ENCODE measurements around the gene ARFGAP3. TPM values are rescaled to one million over a fixed set of nuclear protein-coding genes. Genes with fewer than 3 reads are reported as not detected.

The ARFGAP3 gene, protein sequence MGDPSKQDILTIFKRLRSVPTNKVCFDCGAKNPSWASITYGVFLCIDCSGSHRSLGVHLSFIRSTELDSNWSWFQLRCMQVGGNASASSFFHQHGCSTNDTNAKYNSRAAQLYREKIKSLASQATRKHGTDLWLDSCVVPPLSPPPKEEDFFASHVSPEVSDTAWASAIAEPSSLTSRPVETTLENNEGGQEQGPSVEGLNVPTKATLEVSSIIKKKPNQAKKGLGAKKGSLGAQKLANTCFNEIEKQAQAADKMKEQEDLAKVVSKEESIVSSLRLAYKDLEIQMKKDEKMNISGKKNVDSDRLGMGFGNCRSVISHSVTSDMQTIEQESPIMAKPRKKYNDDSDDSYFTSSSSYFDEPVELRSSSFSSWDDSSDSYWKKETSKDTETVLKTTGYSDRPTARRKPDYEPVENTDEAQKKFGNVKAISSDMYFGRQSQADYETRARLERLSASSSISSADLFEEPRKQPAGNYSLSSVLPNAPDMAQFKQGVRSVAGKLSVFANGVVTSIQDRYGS
- total RNA-seq: 10 to 100 TPM; 22.5 to 23.0 TPM

DNA sequence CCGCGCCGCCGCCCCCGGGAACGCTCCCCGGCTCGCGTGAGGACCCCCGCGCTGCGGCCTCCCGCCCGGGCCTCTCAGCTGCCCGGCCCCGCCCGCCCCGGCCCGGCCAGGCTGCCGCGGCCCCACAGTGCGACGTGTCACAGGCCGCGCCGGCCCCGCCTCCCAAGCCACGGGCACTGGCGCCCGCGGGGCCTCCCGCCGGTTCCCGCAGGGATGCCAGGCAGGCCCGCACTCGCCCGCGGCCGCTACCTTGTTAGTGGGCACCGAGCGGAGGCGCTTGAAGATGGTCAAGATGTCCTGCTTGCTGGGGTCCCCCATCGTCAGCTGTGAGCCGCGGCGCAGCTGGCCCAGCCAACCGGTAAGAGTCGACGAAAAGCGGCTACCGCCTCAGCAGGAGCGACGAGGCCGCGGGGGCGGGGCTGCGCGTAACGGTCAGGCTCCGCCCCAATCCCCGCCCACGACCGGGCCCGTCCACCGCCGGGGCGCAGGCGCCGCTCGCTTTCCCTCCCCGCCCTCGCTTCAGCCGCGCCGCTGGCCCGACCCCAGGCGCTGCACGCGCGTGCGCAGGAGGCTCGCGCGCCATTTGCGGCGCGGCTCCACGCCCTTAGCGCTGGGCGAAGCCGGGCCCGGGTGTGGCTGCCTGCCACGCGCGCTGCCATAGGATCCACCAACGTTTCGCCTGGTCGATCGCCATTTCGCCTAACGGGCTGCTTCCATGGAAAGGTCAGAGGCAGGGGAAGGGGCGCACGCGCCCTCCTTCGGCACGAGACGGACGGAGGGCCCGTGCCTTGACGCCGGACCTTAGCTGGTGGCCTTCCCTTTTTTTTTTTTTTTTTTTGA is at the start of gene ARFGAP3:
Gene ARFGAP3, minus strand, starts transcription at position 409 of the 840 bp plus-strand sequence. Its CDS starts 91 bp downstream, at position 318.
- intact Hi-C loops (cut with DNase I, micrococcal nuclease): loop anchor here in 1 of 2 experiments (1.0 to 5.0 kb wide), 10 partner anchors 145 to 1905 kb away; partner anchors contain the start of genes CYB5R3, MCAT, PACSIN2 and POLDIP3
- peak; percentile 91 for ATAC-seq
- Mint-ChIP-seq H3K4me3 (peak within 1 kb of the TSS; percentile 83), H3K27me3 (peaks cover 6% of the 10 kb centered on the region), H3K4me1 (peaks cover 11% of the 10 kb centered on the region), H3K9me3 (ENCODE audit: low read depth) (peaks cover 3% of the 10 kb centered on the region), H3K27ac (peak within 1 kb of the TSS; percentile 85), H3K36me3 (ENCODE audit: low read depth) (peaks cover 6% of the 10 kb centered on the region)
- CTCF ChIA-PET: interaction anchor here (0.5 to 1.9 kb wide), 6 partner anchors 8 to 176 kb away, joined by 3 to 5 read pairs (median 4); no protein-coding TSS in a partner anchor
- POLR2A ChIA-PET: interaction anchor here (0.6 to 1.5 kb wide), 4 partner anchors 206 to 242 kb away, joined by 3 to 10 read pairs (median 4); partner anchors contain the start of gene POLDIP3
- peak; percentile 98 for DNase-seq

DNA sequence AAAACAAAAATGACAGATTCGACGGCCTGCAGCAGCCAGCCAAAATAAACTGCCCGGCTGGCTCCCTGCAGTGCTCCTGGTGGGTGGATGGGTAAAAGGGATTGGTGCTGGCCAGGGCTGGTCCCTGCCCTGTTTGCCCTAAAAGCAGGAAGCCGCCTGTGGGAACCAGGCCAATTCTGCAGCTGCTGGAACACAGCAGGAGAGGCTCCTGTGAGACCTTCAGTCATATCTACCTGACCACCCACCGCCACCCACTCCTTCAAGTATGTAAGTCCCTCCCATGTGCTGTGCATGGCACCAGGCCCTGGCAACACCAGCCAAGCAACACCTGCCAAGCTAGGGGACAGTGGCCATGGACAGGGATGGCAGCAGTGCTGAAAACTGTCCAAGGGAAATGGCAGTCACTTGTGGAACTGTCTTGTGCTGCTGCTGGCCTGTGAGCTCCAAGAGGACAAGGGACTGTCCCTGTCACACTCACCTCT is 48.7 kb upstream of the ARFGAP3 start:
- Mint-ChIP-seq H3K9me3 (ENCODE audit: low read depth) (no peaks in the 10 kb centered on the region), H3K36me3 (ENCODE audit: low read depth) (peaks cover 5% of the 10 kb centered on the region), H3K4me1 (no peaks in the 10 kb centered on the region), H3K27ac (no peak overlapping the region), H3K27me3 (no peaks in the 10 kb centered on the region), H3K4me3 (no peak overlapping the region)
- DNase-seq: no peak
- POLR2A ChIA-PET: no interaction called here
- CTCF ChIA-PET: no interaction called here
- ATAC-seq: no peak
- intact Hi-C loops (cut with DNase I, micrococcal nuclease): no loop called here

DNA sequence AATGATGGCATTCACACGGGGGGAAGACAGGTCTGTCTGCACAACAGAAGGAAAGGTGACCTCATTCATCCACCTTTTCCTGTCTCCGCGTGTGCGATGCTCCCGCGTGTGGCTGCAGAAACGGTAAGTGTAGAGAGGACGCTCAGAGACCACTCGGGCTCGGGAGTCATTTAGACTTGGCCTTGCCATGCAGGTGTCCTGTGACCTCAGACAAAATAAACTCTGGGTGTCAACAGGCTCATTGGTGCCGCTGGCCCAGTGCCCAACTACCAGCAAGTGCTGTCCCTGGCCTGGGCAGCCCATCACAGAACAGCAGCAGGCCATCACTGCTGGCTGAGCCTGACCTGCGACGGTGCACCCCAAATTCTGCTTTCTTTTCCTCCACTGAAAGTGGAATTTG is 48.1 kb upstream of the ARFGAP3 start:
- Mint-ChIP-seq H3K9me3 (ENCODE audit: low read depth) (no peaks in the 10 kb centered on the region), H3K4me3 (no peak overlapping the region), H3K36me3 (ENCODE audit: low read depth) (peaks cover 5% of the 10 kb centered on the region), H3K27me3 (no peaks in the 10 kb centered on the region), H3K4me1 (no peaks in the 10 kb centered on the region), H3K27ac (no peak overlapping the region)
- DNase-seq: no peak
- ATAC-seq: no peak
- intact Hi-C loops (cut with DNase I, micrococcal nuclease): no loop called here
- POLR2A ChIA-PET: no interaction called here
- CTCF ChIA-PET: no interaction called here

DNA sequence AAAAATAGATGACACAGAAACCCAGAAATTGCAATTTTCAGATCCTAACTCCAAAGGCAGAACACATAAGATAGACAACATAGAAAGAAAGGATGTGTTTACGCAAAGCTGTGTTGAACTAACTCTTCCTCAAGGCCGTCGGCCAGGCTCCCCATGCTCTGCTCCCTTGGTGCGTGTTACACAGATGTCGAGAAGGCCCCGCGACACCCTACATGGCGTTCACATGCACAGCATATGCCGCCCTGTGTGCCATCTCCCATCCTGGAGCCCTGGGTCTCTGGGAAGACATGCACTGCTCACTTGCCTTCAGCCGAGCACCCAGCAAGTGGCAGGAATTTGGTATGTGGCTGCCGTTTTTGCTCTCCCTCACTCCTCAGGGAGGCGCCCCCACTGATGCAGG is 47.0 kb upstream of the ARFGAP3 start:
- peaks cover 5% of the 10 kb centered on the region for H3K36me3 Mint-ChIP-seq (ENCODE audit: low read depth)
- no peaks in the 10 kb centered on the region for H3K27me3 Mint-ChIP-seq
- no peaks in the 10 kb centered on the region for H3K9me3 Mint-ChIP-seq (ENCODE audit: low read depth)
- ATAC-seq (no peak), DNase-seq (no peak)
- H3K4me1 Mint-ChIP-seq: no peaks in the 10 kb centered on the region
- ChIA-PET CTCF (interaction anchor here (0.6 to 1.2 kb wide), 6 partner anchors 9 to 296 kb away, joined by 3 to 7 read pairs (median 4); no protein-coding TSS in a partner anchor), POLR2A (no interaction called here)
- intact Hi-C loops (cut with DNase I, micrococcal nuclease): no loop called here
- H3K4me3 Mint-ChIP-seq: no peak overlapping the region
- H3K27ac Mint-ChIP-seq: no peak overlapping the region

DNA sequence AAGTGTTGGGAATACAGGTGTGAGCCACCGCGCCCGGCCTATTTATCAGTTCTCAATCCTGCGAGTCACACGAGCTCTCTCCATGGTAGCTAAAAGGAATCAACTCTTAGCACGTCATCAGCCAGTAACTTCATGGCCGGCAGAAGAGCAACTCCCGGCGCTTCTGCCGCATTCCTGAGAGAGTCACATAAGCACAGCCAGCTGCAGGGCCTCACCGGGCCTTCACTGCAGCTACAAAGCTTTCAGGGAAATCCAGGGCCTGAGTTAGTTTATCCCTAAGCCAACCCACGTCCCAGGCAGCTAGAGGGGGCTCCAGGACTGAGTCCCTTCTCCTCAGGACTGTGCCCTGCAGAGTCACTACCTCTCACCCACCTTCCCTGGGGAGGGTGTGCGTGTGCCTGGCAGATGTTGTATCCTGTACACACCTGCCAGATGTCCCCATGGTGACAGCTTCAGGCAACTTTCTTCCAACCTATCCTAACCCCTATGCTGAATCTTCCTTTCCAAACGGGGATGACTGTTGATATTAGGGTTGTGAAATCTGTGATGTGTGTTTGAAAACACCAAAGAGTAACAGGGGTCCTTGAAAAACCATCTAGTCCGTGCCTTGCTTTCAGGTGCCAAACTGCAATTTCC is 45.9 kb upstream of the ARFGAP3 start:
- POLR2A ChIA-PET: interaction anchor here (0.6 kb wide), 1 partner anchor 365 kb away, joined by 3 read pairs; no protein-coding TSS in a partner anchor
- H3K9me3 Mint-ChIP-seq (ENCODE audit: low read depth): no peaks in the 10 kb centered on the region
- H3K4me1 Mint-ChIP-seq: no peaks in the 10 kb centered on the region
- intact Hi-C loops (cut with DNase I, micrococcal nuclease): no loop called here
- CTCF ChIA-PET: interaction anchor here (0.6 to 1.2 kb wide), 6 partner anchors 10 to 298 kb away, joined by 3 to 7 read pairs (median 4); no protein-coding TSS in a partner anchor
- DNase-seq: no peak
- H3K4me3 Mint-ChIP-seq: no peak overlapping the region
- no peak overlapping the region for H3K27ac Mint-ChIP-seq
- no peak for ATAC-seq
- H3K36me3 Mint-ChIP-seq (ENCODE audit: low read depth): peaks cover 5% of the 10 kb centered on the region
- no peaks in the 10 kb centered on the region for H3K27me3 Mint-ChIP-seq

DNA sequence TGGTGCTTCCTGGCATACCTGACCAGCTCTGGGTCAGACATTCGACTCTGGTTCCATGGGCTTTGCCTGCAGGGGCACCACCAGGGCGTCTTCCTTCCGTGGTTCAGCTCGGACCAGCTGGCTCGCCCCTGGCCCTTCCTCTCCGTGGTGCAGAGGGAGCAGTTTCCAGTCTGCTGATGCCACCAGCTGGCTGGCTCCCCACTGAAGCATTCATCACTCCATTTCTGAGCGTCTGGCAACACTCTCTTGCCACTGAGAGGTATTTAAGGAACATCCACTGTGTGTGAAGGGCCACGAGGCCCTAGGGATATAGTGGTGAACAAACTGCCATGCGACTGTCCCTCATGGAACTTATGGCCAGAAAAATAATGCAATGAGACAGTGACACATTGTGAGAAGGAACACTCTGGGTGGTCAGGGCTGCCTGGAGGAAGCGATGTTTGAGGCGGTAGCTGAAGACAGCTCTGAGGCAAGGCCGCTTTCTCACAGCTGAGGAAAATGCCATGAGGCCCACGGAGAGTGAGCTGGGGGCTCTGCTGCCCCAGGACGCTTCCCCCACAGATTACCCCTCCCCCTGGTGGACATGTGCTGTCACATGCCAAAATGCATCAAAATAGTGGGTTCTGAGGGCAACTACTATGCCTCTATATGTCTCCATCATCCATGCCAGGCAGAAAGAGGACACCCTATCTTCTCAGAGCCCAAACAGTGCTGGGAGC is 44.9 kb upstream of the ARFGAP3 start:
- H3K27ac Mint-ChIP-seq: no peak overlapping the region
- H3K4me3 Mint-ChIP-seq: no peak overlapping the region
- POLR2A ChIA-PET: no interaction called here
- peaks cover 5% of the 10 kb centered on the region for H3K4me1 Mint-ChIP-seq
- no peaks in the 10 kb centered on the region for H3K27me3 Mint-ChIP-seq
- no peaks in the 10 kb centered on the region for H3K9me3 Mint-ChIP-seq (ENCODE audit: low read depth)
- CTCF ChIA-PET: interaction anchor here (0.5 to 0.9 kb wide), 2 partner anchors 12 to 152 kb away, joined by 3 read pairs; no protein-coding TSS in a partner anchor
- DNase-seq (no peak), ATAC-seq (no peak)
- intact Hi-C loops (cut with DNase I, micrococcal nuclease): no loop called here
- H3K36me3 Mint-ChIP-seq (ENCODE audit: low read depth): peaks cover 5% of the 10 kb centered on the region

DNA sequence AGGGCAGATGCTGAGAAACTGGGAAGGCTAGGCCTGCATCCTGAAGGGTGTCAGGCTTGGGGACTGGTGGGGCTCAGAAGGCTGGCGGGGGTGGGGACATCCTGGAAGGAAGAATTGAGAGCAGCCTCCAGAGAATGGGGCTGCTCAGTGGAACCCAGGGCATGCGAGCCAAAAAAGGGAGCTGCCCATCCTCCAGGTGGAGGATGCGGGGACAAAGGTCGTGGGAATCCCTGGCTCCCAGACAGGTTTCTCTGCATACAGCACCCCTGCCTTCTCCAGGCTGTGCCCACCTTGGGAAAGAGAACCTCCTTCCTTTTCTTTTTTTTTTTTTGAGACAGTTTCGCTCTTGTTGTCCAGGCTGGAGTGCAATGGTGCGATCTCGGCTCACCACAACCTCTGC is 40.9 kb upstream of the ARFGAP3 start:
- intact Hi-C loops (cut with DNase I, micrococcal nuclease): no loop called here
- POLR2A ChIA-PET: no interaction called here
- H3K9me3 Mint-ChIP-seq (ENCODE audit: low read depth): no peaks in the 10 kb centered on the region

DNA sequence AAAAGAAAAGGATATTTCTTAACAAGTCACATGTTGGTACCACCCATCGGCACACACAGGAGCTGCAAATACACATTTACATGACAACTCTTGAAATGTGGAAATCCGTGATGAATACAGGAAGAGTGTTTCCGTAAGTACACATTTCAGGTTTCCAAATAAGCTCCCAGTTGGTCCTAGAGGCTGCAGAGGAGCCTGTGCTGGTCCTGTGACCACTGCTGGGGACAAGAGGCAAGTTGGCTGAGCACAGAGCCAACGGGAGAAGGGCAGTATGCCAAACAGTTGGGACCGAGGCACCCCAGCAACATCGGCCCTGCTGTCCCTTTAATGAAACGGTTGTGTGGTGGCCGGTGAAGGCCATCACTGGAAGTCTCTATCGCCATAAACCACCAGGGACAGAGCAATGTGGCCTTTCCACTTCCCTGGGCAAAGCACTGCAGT is 38.5 kb upstream of the ARFGAP3 start:
- ChIA-PET POLR2A (interaction anchor here (0.6 to 0.8 kb wide), 3 partner anchors 35 to 280 kb away, joined by 3 to 5 read pairs (median 3); no protein-coding TSS in a partner anchor), CTCF (interaction anchor here (0.7 to 1.5 kb wide), 9 partner anchors 9 to 289 kb away, joined by 3 to 6 read pairs (median 3); no protein-coding TSS in a partner anchor)
- Mint-ChIP-seq H3K4me3 (no peak overlapping the region), H3K9me3 (ENCODE audit: low read depth) (no peaks in the 10 kb centered on the region), H3K27me3 (no peaks in the 10 kb centered on the region), H3K36me3 (ENCODE audit: low read depth) (peaks cover 2% of the 10 kb centered on the region), H3K27ac (peak overlapping the region; percentile 67), H3K4me1 (peaks cover 36% of the 10 kb centered on the region)
- intact Hi-C loops (cut with DNase I, micrococcal nuclease): no loop called here
- DNase-seq (no peak), ATAC-seq (no peak)

More for the DNA sequence above, 40.9 kb upstream of the ARFGAP3 start:
- ATAC-seq (no peak), DNase-seq (no peak)
- Mint-ChIP-seq H3K36me3 (ENCODE audit: low read depth) (no peaks in the 10 kb centered on the region), H3K27me3 (no peaks in the 10 kb centered on the region), H3K4me1 (peaks cover 36% of the 10 kb centered on the region), H3K4me3 (no peak overlapping the region), H3K27ac (no peak overlapping the region)
- CTCF ChIA-PET: no interaction called here

DNA sequence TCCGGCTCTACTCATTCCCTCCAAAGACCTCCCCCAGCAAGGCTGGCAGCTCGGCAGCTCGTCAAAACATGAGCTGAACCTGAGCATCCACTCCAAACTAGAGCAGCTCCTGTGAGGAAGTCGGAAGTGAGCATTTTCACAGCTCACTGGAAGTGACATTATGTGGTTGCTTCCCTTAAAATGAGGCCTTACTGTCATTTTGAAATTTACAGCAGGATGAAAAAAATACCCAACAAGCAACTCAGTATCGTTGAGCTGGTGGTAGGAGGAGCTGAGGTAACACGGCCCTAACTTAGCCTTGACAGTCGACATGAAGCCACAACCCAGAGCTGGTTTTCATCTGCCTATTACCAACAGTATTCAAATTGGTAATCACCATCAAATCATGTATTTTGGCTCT is 38.0 kb upstream of the ARFGAP3 start:
- Mint-ChIP-seq H3K27me3 (no peaks in the 10 kb centered on the region), H3K27ac (peak overlapping the region; percentile 67), H3K9me3 (ENCODE audit: low read depth) (no peaks in the 10 kb centered on the region), H3K36me3 (ENCODE audit: low read depth) (peaks cover 2% of the 10 kb centered on the region), H3K4me3 (no peak overlapping the region), H3K4me1 (peaks cover 36% of the 10 kb centered on the region)
- peak; percentile 58 for DNase-seq
- intact Hi-C loops (cut with DNase I, micrococcal nuclease): no loop called here
- ATAC-seq: peak; percentile 89
- ChIA-PET CTCF (interaction anchor here (0.7 to 1.6 kb wide), 9 partner anchors 9 to 159 kb away, joined by 3 to 8 read pairs (median 3); no protein-coding TSS in a partner anchor), POLR2A (interaction anchor here (0.6 to 0.9 kb wide), 4 partner anchors 35 to 279 kb away, joined by 3 to 5 read pairs (median 3); partner anchors contain the start of gene PACSIN2)
